ENCODE measurements around the gene ANKRD11.

DNA sequence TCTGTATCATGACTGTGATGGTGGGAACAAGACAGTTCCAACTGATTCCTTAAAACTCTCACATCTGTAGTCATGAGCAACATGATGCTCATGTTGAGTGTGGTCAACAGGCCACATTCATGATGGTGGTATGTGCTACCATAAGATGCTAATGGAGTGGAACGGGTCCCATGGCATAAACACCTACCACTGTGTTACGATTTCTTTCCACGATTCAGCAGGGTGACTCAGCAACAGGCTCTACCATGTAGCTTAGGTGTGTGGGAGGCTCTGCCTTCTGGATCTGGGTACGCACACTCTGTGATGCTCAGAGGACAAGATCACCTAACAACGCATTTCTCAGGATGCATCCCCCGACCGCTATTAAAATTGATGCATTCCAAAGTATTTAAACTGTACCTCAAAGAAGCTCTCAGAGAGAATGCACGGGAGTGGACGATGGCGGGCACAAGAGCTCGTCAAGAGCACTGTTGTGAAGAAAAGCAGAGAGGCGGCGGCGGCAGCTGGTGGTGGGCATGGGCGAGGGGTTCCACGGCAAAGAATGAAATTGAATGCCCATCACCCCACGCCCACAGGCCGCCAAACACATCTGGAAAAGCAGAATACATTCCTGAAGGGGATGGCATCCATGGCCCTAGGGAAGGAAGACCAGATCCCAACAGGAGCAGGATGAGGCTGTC is 139.5 kb downstream of the ANKRD11 start:
- TF ChIP-seq EZH2phosphoT487 (IDR thresholded peaks at IDR 0.05; ENCODE audit: low read length) (no peak), CTCF (IDR thresholded peaks at IDR 0.05; ENCODE audit: low read length) (no peak), EZH2 (optimal IDR thresholded peaks at IDR 0.05; ENCODE audit: low read depth, low read length) (no peak)

Measured in MM.1S (cell line).